Mesendoderm (in vitro differentiated cells): Measurements from ENCODE around the gene PLD3.

Experiments used
- DNase-seq: peaks from one replicate; pipeline ENCODE4 v3.0.0; 2013
- H2AK5ac ChIP-seq: 2 replicates; pipeline ENCODE4 v1.6.1; 2013; ENCODE audit warnings: low read length, inconsistent platforms
- H2BK120ac ChIP-seq: 2 replicates; pipeline ENCODE4 v1.6.1; 2013; ENCODE audit warnings: low read depth, mild to moderate bottlenecking, low read length, moderate library complexity, mixed read lengths
- H2BK15ac ChIP-seq: replicated peaks from 2 replicates; pipeline ENCODE4 v1.6.1; 2013; ENCODE audit warnings: low read depth, mild to moderate bottlenecking, moderate library complexity
- H2BK5ac ChIP-seq: 2 replicates; pipeline ENCODE4 v1.6.1; 2013; ENCODE audit warnings: low read length, inconsistent platforms
- H3K18ac ChIP-seq: 2 replicates; pipeline ENCODE4 v1.6.1; 2013; ENCODE audit warnings: mild to moderate bottlenecking, low read length, mixed read lengths
- H3K23ac ChIP-seq: one replicate; pipeline ENCODE4 v1.6.1; 2013; ENCODE audit warnings: low read length
- H3K27ac ChIP-seq: 2 replicates; pipeline ENCODE4 v1.5.1; 2013; ENCODE audit warnings: low read depth, mild to moderate bottlenecking, inconsistent platforms, low read length, moderate library complexity
- H3K27me3 ChIP-seq: 2 replicates; pipeline ENCODE4 v1.6.1; 2013; ENCODE audit warnings: low read length, control low read depth, mild to moderate bottlenecking, inconsistent platforms; ENCODE audit not compliant: insufficient read depth, poor library complexity
- H3K36me3 ChIP-seq: 2 replicates; pipeline ENCODE4 v1.6.1; 2013; ENCODE audit warnings: low read length, inconsistent platforms; ENCODE audit not compliant: control insufficient read depth, insufficient read depth
- H3K4ac ChIP-seq: one replicate; pipeline ENCODE4 v1.6.1; 2013; ENCODE audit warnings: low read depth, mild to moderate bottlenecking, low read length, moderate library complexity
- H3K4me1 ChIP-seq: 2 replicates; pipeline ENCODE4 v1.6.1; 2013; ENCODE audit warnings: low read depth, low read length, inconsistent platforms; ENCODE audit not compliant: control insufficient read depth
- H3K4me2 ChIP-seq: 2 replicates; pipeline ENCODE4 v1.6.1; 2013; ENCODE audit warnings: low read length
- H3K4me3 ChIP-seq: 2 replicates; pipeline ENCODE4 v1.5.1; 2013; ENCODE audit warnings: mild to moderate bottlenecking, low read length
- H3K56ac ChIP-seq: one replicate; pipeline ENCODE4 v1.6.1; 2013; ENCODE audit warnings: low read length
- H3K79me1 ChIP-seq: 2 replicates; pipeline ENCODE4 v1.6.1; 2013; ENCODE audit warnings: low read length, inconsistent platforms
- H3K79me2 ChIP-seq: 2 replicates; pipeline ENCODE4 v1.6.1; 2013; ENCODE audit warnings: mild to moderate bottlenecking, low read length; ENCODE audit not compliant: control insufficient read depth, insufficient read depth
- H3K9ac ChIP-seq: 2 replicates; pipeline ENCODE4 v1.6.1; 2013; ENCODE audit warnings: low read length, inconsistent platforms
- H4K5ac ChIP-seq: one replicate; pipeline ENCODE4 v1.6.1; 2013; ENCODE audit warnings: low read length
- H4K8ac ChIP-seq: one replicate; pipeline ENCODE4 v1.6.1; 2013; ENCODE audit warnings: low read depth, mild to moderate bottlenecking, control low read depth, low read length, moderate library complexity
- WGBS: extraction: QIAGEN DNeasy Blood & Tissue Kit; methylation state at CpG from one replicate; pipeline ENCODE4 v1.1.7; 2013; ENCODE audit warnings: low lambda C conversion rate, missing lambda C conversion rate; ENCODE audit not compliant: insufficient coverage; ENCODE audit errors: extremely low coverage; 5-methylcytosine and 5-hydroxymethylcytosine counted together

Gene PLD3

DNA sequence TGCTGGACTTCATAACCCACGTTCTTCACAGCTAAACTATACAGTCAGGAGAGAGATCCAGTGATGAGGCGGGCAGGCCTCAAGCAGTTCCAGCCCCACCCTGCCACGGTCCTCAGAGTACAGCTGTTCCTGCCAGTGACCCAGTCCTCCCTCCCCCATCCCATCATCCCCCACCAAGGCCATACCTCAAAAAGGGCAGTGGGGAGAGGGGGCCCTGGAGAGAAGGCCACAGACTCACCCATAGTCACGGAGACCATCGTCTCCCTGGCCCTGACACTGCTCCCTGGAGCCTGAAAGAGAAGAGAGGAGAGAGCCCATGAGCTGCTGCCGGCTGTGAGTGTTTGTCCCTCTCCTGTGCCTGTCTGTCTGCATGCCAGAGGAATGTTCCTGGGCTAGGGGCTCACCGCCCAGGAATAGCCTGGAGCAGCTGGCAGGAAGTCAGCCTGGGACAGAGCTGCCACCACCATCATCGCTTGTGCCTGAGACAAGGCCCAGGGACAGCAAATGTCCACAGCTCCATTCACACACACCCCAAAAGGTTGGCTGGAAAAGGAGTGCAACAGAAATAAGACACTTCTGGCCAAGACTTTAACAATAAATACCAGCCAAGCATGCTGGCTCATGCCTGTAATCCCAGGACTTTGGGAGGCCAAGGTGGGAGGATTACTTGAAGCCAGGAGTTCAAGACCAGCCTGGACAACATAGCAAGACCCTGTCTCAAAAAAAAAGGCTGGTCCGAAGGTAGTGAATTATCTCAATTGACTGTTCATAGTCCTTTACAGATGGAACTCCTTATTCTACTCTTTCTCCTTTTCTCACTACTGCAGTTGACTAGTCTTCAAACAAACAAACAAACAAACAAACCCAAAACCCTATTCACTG is 6.7 kb upstream of the PLD3 start:
- no peak overlapping the region for H4K5ac ChIP-seq
- H2BK15ac ChIP-seq: no peak overlapping the region
- H3K4ac ChIP-seq: no peak overlapping the region
- peak; percentile 20 for DNase-seq
- no peak overlapping the region for H3K4me2 ChIP-seq
- no peak overlapping the region for H3K27ac ChIP-seq
- H3K56ac ChIP-seq: no peak overlapping the region
- peaks cover 2% of the 10 kb centered on the region for H3K36me3 ChIP-seq
- no peak overlapping the region for H3K9ac ChIP-seq
- H3K18ac ChIP-seq: no peak overlapping the region
- H2BK5ac ChIP-seq: no peak overlapping the region
- no CpG with 5 or more reads among the region's 9 CpGs for WGBS
- H2AK5ac ChIP-seq: no peak overlapping the region
- no peak overlapping the region for H4K8ac ChIP-seq
- no peak overlapping the region for H2BK120ac ChIP-seq
- H3K79me1 ChIP-seq: peaks cover 7% of the 10 kb centered on the region
- no peaks in the 10 kb centered on the region for H3K27me3 ChIP-seq
- no peak overlapping the region for H3K23ac ChIP-seq
- no peaks in the 10 kb centered on the region for H3K4me1 ChIP-seq
- H3K79me2 ChIP-seq: no peaks in the 10 kb centered on the region
- H3K4me3 ChIP-seq: no peak overlapping the region

DNA sequence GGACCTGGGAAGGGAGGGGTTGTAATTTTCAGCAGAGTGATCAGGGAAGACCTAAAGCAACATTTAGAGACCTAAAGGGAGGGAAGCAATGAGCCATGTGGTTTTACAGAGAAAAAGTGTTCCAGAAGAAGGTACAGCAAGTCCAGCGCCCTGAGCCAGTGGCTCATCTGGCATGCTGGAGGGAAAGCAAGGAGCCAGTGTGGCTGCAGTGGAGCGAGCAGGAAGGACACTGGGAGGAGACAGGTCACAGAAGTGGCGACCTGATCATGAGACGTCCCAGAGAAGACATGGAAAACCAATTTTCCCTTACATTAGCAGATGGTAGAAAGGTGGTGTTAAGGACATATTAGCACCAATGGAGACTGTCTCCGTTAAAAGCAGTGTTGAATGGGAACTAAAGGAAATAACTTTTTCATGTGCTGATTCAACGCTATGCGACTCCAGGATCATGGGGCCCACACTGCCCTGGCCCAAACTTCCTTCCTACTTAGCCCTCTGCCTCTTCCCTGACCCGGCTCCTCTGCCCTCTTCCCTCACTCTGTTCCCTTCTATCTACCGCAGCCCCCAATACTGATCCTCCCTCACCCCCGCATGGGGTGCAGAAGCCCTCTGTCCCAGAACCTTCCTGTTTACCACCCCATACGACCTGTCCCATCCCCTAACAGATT is 5.7 kb upstream of the PLD3 start:
- DNase-seq: no peak
- Histone ChIP-seq H2BK15ac (no peak overlapping the region), H3K79me1 (peaks cover 7% of the 10 kb centered on the region), H3K4me2 (no peak overlapping the region), H3K4me3 (no peak overlapping the region), H2AK5ac (no peak overlapping the region), H3K23ac (peak overlapping the region; percentile 57), H3K36me3 (peaks cover 2% of the 10 kb centered on the region), H3K18ac (no peak overlapping the region), H3K79me2 (no peaks in the 10 kb centered on the region), H3K4ac (no peak overlapping the region), H2BK120ac (no peak overlapping the region), H3K4me1 (no peaks in the 10 kb centered on the region), H4K8ac (no peak overlapping the region), H4K5ac (no peak overlapping the region), H3K27ac (no peak overlapping the region), H2BK5ac (no peak overlapping the region), H3K9ac (no peak overlapping the region), H3K27me3 (no peaks in the 10 kb centered on the region), H3K56ac (no peak overlapping the region)
- WGBS: no CpG with 5 or more reads among the region's 11 CpGs

- Histone ChIP-seq H3K4me3 (no peak overlapping the region), H3K18ac (no peak overlapping the region), H3K4ac (no peak overlapping the region), H3K36me3 (peaks cover 2% of the 10 kb centered on the region), H3K23ac (no peak overlapping the region), H3K4me1 (peaks cover 3% of the 10 kb centered on the region), H3K79me2 (peaks cover 3% of the 10 kb centered on the region), H4K8ac (no peak overlapping the region), H3K4me2 (no peak overlapping the region), H2BK15ac (no peak overlapping the region), H2BK120ac (no peak overlapping the region), H3K27me3 (no peaks in the 10 kb centered on the region), H3K56ac (no peak overlapping the region), H4K5ac (no peak overlapping the region), H3K27ac (no peak overlapping the region), H2AK5ac (no peak overlapping the region), H2BK5ac (no peak overlapping the region), H3K79me1 (peaks cover 12% of the 10 kb centered on the region), H3K9ac (no peak overlapping the region)
- DNase-seq: no peak
- no CpG with 5 or more reads among the region's 7 CpGs for WGBS
Observed at GRCh38 chr19:40344422-40344821, 4.1 kb upstream of the PLD3 start.

GRCh38 chr19:40348961-40349507 is 539 bp downstream of the PLD3 start:
- Histone ChIP-seq H2BK5ac (no peak overlapping the region), H4K8ac (no peak overlapping the region), H2AK5ac (peak overlapping the region; percentile 88), H4K5ac (no peak overlapping the region), H3K18ac (no peak overlapping the region), H3K27ac (no peak overlapping the region), H2BK120ac (no peak overlapping the region), H3K27me3 (no peaks in the 10 kb centered on the region), H3K4me3 (peak overlapping the region; percentile 60), H3K79me1 (peaks cover 8% of the 10 kb centered on the region), H3K4ac (no peak overlapping the region), H3K9ac (peak overlapping the region; percentile 85), H3K56ac (peak overlapping the region; percentile 88), H3K23ac (no peak overlapping the region), H2BK15ac (no peak overlapping the region), H3K4me2 (peak overlapping the region; percentile 85), H3K4me1 (peaks cover 3% of the 10 kb centered on the region), H3K36me3 (no peaks in the 10 kb centered on the region), H3K79me2 (peaks cover 3% of the 10 kb centered on the region)
- WGBS: no CpG with 5 or more reads among the region's 17 CpGs
- DNase-seq: peak; percentile 44

GRCh38 chr19:40355975-40356680 is 7.6 kb downstream of the PLD3 start:
- Histone ChIP-seq H3K23ac (no peak overlapping the region), H3K4me2 (no peak overlapping the region), H3K79me1 (no peaks in the 10 kb centered on the region), H3K4ac (no peak overlapping the region), H3K36me3 (no peaks in the 10 kb centered on the region), H4K5ac (no peak overlapping the region), H3K18ac (no peak overlapping the region), H3K9ac (no peak overlapping the region), H4K8ac (no peak overlapping the region), H3K4me3 (no peak overlapping the region), H3K79me2 (no peaks in the 10 kb centered on the region), H3K4me1 (no peaks in the 10 kb centered on the region), H3K27me3 (no peaks in the 10 kb centered on the region), H2BK15ac (no peak overlapping the region), H3K27ac (no peak overlapping the region), H2BK5ac (no peak overlapping the region), H3K56ac (no peak overlapping the region), H2BK120ac (no peak overlapping the region), H2AK5ac (no peak overlapping the region)
- no CpG with 5 or more reads among the region's 9 CpGs for WGBS
- DNase-seq: no peak
